ENCODE measurements around the gene BMP4. TPM values are rescaled to one million over a fixed set of nuclear protein-coding genes. Genes with fewer than 3 reads are reported as not detected.

The BMP4 gene
- total and polyA plus RNA-seq, 2 donors (not counting 1 experiment from before 2014, with no cell fraction given): not detected

DNA sequence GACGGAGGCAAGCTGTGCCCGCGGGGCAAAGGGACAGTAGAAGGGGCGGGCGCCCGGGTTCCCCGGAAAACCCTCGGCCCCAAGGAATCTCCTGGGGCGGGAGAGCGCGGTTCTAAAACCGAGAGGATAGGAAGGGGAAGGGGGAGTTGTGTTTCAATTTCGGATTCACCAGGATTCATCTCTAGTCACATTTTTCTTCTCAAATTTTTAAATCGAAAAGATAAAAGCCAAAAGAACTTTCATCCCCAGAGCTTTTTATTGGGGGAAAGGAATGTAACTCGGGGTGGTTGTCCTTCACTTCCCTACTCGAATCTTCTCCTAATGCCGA, 1.4 kb downstream of the BMP4 start:
- peak overlapping the region; percentile 28 for H2AFZ ChIP-seq (ENCODE audit: insufficient read depth, low read depth, low read length, poor library complexity, severe bottlenecking)
- WGBS (ENCODE audit: insufficient coverage): 0% methylated on average over 3 of the region's 17 CpGs
- H3K9me3 ChIP-seq (ENCODE audit: control extremely low read depth in 1 of 3, control insufficient read depth in 2 of 3, insufficient read depth in 1 of 3, low read length in 2 of 3): peaks cover 0 to 6% (median 0%) of the 10 kb centered on the region in 3 donors
- peaks cover 74% of the 10 kb centered on the region for H3K27me3 Mint-ChIP-seq
- DNase-seq (no peak), ATAC-seq (ENCODE audit: low read depth) (no peak)
- peaks cover 0 to 64% (median 23%) of the 10 kb centered on the region in 4 experiments for H3K27me3 ChIP-seq (replicated peaks in 1 of 4; ENCODE audit: control extremely low read depth in 1 of 4, control insufficient read depth in 3 of 4, insufficient read depth in 4 of 4, low read length in 3 of 4)
- no peaks in the 10 kb centered on the region for H3K9me3 Mint-ChIP-seq (ENCODE audit: insufficient read depth)
- intact Hi-C loops (cut with micrococcal nuclease): no loop called here
- H3K36me3 ChIP-seq (replicated peaks in 1 of 2; ENCODE audit: control extremely low read depth in 1 of 2, control insufficient read depth in 1 of 2, extremely low read depth in 1 of 2, insufficient read depth in 2 of 2, low read length in 1 of 2): no peaks in the 10 kb centered on the region
- POLR2A ChIA-PET: no interaction called here
- H4K20me1 ChIP-seq (ENCODE audit: control insufficient read depth, insufficient read depth, low read length, poor library complexity, severe bottlenecking): no peaks in the 10 kb centered on the region
- H3K27ac Mint-ChIP-seq: no peak overlapping the region
- TF ChIP-seq, protein P1, sequence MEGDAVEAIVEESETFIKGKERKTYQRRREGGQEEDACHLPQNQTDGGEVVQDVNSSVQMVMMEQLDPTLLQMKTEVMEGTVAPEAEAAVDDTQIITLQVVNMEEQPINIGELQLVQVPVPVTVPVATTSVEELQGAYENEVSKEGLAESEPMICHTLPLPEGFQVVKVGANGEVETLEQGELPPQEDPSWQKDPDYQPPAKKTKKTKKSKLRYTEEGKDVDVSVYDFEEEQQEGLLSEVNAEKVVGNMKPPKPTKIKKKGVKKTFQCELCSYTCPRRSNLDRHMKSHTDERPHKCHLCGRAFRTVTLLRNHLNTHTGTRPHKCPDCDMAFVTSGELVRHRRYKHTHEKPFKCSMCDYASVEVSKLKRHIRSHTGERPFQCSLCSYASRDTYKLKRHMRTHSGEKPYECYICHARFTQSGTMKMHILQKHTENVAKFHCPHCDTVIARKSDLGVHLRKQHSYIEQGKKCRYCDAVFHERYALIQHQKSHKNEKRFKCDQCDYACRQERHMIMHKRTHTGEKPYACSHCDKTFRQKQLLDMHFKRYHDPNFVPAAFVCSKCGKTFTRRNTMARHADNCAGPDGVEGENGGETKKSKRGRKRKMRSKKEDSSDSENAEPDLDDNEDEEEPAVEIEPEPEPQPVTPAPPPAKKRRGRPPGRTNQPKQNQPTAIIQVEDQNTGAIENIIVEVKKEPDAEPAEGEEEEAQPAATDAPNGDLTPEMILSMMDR (IDR thresholded peaks at IDR 0.05): no peak
- no peak for TF ChIP-seq EZH2 (IDR thresholded peaks at IDR 0.05; ENCODE audit: borderline replicate concordance, insufficient read depth, low read depth, low read length, poor library complexity, severe bottlenecking)
- H3K4me3 ChIP-seq (ENCODE audit: control extremely low read depth in 1 of 5, extremely low read depth in 1 of 5, insufficient read depth in 1 of 5, low read depth in 2 of 5, low read length in 4 of 5): peak overlapping the region in 1 of 5 experiments; percentile 39
- H3K4me3 Mint-ChIP-seq: peak overlapping the region; percentile 83
- H3K4me1 ChIP-seq (ENCODE audit: control insufficient read depth in 2 of 2, insufficient read depth in 2 of 2, low read length in 2 of 2): peaks cover 36 to 38% of the 10 kb centered on the region in 2 donors
- peaks cover 38% of the 10 kb centered on the region for H3K4me1 Mint-ChIP-seq
- H3K4me2 ChIP-seq (replicated peaks; ENCODE audit: low read depth, low read length, poor library complexity, severe bottlenecking): peak overlapping the region; percentile 70
- CTCF ChIA-PET: no interaction called here
- H3K9ac ChIP-seq (ENCODE audit: low read length): peak overlapping the region; percentile 29
- H3K79me2 ChIP-seq (ENCODE audit: control insufficient read depth, insufficient read depth, low read length): no peaks in the 10 kb centered on the region
- H3K27ac ChIP-seq (ENCODE audit: low read length in 2 of 2): no peak overlapping the region

DNA sequence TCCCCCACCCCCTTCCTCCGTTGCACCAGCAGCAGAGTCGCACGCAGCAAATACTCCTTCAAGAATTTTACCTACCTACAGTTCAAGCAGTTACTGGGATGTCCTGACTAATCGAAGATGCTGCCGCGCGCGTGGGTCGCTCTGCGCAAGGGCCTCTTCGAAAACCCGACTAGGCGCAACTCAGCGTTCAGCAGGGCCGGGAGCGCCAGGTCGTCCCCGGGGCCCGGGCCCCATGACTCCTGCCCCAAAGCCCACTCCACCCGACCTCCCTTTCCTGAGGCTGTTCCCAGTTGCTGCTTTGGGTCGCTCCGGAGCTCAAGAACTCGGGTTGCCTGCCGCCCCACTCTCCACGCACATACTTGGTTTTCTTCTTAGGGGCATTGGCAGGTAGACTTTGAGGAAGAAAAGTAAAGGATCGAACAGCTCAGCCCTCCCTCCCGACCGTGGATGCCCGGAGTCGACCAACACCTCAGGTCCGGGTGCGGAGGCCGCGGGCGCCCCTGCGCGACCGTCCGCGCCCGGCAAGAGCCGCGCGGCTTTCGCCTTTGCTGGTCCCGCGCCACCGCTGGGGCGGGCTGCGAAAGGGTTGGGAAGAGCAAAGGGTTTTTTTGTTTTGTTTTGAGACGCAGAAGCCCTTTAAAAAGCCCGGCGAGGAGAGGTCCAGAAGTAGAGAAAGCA, 1.9 kb downstream of the BMP4 start:
- H4K20me1 ChIP-seq (ENCODE audit: control insufficient read depth, insufficient read depth, low read length, poor library complexity, severe bottlenecking): no peaks in the 10 kb centered on the region
- intact Hi-C loops (cut with micrococcal nuclease): no loop called here
- TF ChIP-seq EZH2 (IDR thresholded peaks at IDR 0.05; ENCODE audit: borderline replicate concordance, insufficient read depth, low read depth, low read length, poor library complexity, severe bottlenecking): no peak
- TF ChIP-seq, protein P1 (IDR thresholded peaks at IDR 0.05): no peak
- H3K36me3 ChIP-seq (replicated peaks in 1 of 2; ENCODE audit: control extremely low read depth in 1 of 2, control insufficient read depth in 1 of 2, extremely low read depth in 1 of 2, insufficient read depth in 2 of 2, low read length in 1 of 2): no peaks in the 10 kb centered on the region
- POLR2A ChIA-PET: no interaction called here
- ATAC-seq (ENCODE audit: low read depth) (no peak), DNase-seq (peak; percentile 13)
- no peaks in the 10 kb centered on the region for H3K79me2 ChIP-seq (ENCODE audit: control insufficient read depth, insufficient read depth, low read length)
- Mint-ChIP-seq H3K27me3 (peaks cover 71% of the 10 kb centered on the region), H3K27ac (no peak overlapping the region), H3K4me3 (peak overlapping the region; percentile 83), H3K9me3 (ENCODE audit: insufficient read depth) (no peaks in the 10 kb centered on the region), H3K4me1 (peaks cover 38% of the 10 kb centered on the region)
- H3K9ac ChIP-seq (ENCODE audit: low read length): peak overlapping the region; percentile 29
- H3K27ac ChIP-seq (ENCODE audit: low read length in 2 of 2): no peak overlapping the region
- CTCF ChIA-PET: no interaction called here
- WGBS (ENCODE audit: insufficient coverage): 3% methylated on average over 46 of the region's 53 CpGs
- H3K27me3 ChIP-seq (replicated peaks in 1 of 4; ENCODE audit: control extremely low read depth in 1 of 4, control insufficient read depth in 3 of 4, insufficient read depth in 4 of 4, low read length in 3 of 4): peaks cover 0 to 64% (median 23%) of the 10 kb centered on the region in 4 experiments
- peak overlapping the region; percentile 70 for H3K4me2 ChIP-seq (replicated peaks; ENCODE audit: low read depth, low read length, poor library complexity, severe bottlenecking)
- H2AFZ ChIP-seq (ENCODE audit: insufficient read depth, low read depth, low read length, poor library complexity, severe bottlenecking): peak overlapping the region; percentile 54
- peaks cover 36 to 38% of the 10 kb centered on the region in 2 donors for H3K4me1 ChIP-seq (ENCODE audit: control insufficient read depth in 2 of 2, insufficient read depth in 2 of 2, low read length in 2 of 2)
- H3K4me3 ChIP-seq (ENCODE audit: control extremely low read depth in 1 of 5, extremely low read depth in 1 of 5, insufficient read depth in 1 of 5, low read depth in 2 of 5, low read length in 4 of 5): peak overlapping the region in 3 of 5 experiments; percentile 27 to 39 (median 27)
- peaks cover 0 to 6% (median 0%) of the 10 kb centered on the region in 3 donors for H3K9me3 ChIP-seq (ENCODE audit: control extremely low read depth in 1 of 3, control insufficient read depth in 2 of 3, insufficient read depth in 1 of 3, low read length in 2 of 3)
